ENCODE data around the gene TMEM63C. TPM values are rescaled to one million over a fixed set of nuclear protein-coding genes. Genes with fewer than 3 reads are reported as not detected.

The TMEM63C gene
- total and polyA plus RNA-seq, 11 donors = 0.01 to 4.0 (median 1.7) TPM; not detected in 1

DNA sequence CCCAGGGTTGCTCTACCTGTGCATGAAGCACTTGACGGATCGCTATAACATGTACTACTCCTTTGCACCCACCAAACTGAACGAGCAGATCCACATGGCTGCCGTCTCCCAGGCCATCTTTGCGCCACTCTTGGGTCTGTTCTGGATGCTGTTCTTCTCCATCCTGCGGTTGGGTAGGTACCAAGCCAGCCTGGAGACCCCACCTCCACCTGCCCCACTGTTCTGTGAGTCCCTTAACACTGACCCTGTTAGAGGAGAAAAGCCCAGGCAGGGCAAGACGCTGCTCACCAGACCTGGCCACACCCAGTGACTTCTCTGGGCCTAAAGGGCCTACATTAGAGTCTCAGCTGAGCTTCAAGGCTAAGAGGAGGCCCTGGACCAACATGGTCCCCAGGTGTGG is 67.7 kb downstream of the TMEM63C start:
- Histone ChIP-seq H3K27me3 (peaks cover 0 to 4% (median 0%) of the 10 kb centered on the region in 9 donors), H3K4me3 (no peak overlapping the region), H3K9me3 (no peaks in the 10 kb centered on the region), H3K27ac (no peak overlapping the region), H3K4me1 (no peaks in the 10 kb centered on the region), H3K36me3 (no peaks in the 10 kb centered on the region)
- DNase-seq = no peak
- 90 to 95% (median 93%) methylated on average over 6 to 7 of the region's 7 CpGs for WGBS, 4 donors
- TF ChIP-seq CTCF (IDR thresholded peaks at IDR 0.05) (no peak), POLR2A (IDR thresholded peaks at IDR 0.05) (no peak)
- intact Hi-C loops (cut with DNase I) = no loop called here
- no peak for ATAC-seq

DNA sequence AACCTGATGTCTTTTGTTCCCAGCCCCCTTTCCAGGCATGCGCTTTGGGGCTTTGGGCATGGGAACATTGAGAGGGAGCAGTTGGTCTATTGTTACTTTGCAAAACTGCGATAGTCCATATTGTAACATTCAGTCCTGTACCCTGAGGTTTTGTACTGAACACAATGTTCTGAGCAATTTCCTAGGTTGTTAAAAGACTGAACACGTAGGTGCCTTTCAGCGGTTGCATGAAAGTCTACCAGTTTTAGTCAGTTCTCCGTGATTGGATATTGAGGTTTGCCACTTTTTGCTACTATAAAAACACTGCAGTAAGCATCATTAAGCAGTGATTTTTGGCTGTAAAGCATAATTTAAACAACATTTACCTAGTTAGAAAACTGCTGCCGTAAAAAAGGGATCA is 69.3 kb downstream of the TMEM63C start:
- H3K9me3 ChIP-seq = no peaks in the 10 kb centered on the region
- 85 to 94% (median 89%) methylated on average over 6 of the region's 6 CpGs for WGBS, 4 donors
- no peaks in the 10 kb centered on the region for H3K36me3 ChIP-seq
- ATAC-seq (no peak), DNase-seq (no peak)
- H3K4me3 ChIP-seq = no peak overlapping the region
- no peaks in the 10 kb centered on the region for H3K4me1 ChIP-seq
- no peak overlapping the region for H3K27ac ChIP-seq
- H3K27me3 ChIP-seq = peaks cover 0 to 4% (median 0%) of the 10 kb centered on the region in 9 donors
- intact Hi-C loops (cut with DNase I) = no loop called here
- TF ChIP-seq CTCF (IDR thresholded peaks at IDR 0.05) (no peak), POLR2A (IDR thresholded peaks at IDR 0.05) (no peak)

DNA sequence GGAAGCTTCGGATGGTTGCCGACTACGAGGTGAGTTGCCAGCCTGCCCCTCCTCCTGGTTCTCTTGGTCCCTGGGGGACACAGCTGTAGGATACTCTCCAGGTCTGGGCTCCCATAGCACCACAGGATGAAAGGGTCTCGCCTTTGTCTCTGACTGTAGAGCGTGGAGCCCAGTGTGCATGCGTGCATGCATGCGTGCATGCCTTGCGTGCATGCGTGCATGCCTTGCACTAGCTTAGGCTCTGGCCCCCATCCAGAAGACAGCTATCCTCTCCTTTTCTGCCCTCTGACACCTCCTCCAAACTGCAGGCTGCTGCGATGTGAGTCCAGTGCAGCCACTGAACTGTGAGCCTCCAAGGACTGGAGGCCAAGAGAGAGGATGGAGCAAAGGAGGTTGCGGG is 70.3 kb downstream of the TMEM63C start:
- no peak for ATAC-seq
- Histone ChIP-seq H3K27me3 (peaks cover 0 to 7% (median 0%) of the 10 kb centered on the region in 9 donors), H3K4me1 (no peaks in the 10 kb centered on the region), H3K9me3 (no peaks in the 10 kb centered on the region), H3K27ac (no peak overlapping the region), H3K4me3 (no peak overlapping the region), H3K36me3 (no peaks in the 10 kb centered on the region)
- WGBS, 4 donors = 90 to 92% (median 91%) methylated on average over 10 to 11 of the region's 11 CpGs
- intact Hi-C loops (cut with DNase I) = no loop called here
- no peak for TF ChIP-seq CTCF (IDR thresholded peaks at IDR 0.05)
- TF ChIP-seq POLR2A (IDR thresholded peaks at IDR 0.05) = no peak
- no peak for DNase-seq

DNA sequence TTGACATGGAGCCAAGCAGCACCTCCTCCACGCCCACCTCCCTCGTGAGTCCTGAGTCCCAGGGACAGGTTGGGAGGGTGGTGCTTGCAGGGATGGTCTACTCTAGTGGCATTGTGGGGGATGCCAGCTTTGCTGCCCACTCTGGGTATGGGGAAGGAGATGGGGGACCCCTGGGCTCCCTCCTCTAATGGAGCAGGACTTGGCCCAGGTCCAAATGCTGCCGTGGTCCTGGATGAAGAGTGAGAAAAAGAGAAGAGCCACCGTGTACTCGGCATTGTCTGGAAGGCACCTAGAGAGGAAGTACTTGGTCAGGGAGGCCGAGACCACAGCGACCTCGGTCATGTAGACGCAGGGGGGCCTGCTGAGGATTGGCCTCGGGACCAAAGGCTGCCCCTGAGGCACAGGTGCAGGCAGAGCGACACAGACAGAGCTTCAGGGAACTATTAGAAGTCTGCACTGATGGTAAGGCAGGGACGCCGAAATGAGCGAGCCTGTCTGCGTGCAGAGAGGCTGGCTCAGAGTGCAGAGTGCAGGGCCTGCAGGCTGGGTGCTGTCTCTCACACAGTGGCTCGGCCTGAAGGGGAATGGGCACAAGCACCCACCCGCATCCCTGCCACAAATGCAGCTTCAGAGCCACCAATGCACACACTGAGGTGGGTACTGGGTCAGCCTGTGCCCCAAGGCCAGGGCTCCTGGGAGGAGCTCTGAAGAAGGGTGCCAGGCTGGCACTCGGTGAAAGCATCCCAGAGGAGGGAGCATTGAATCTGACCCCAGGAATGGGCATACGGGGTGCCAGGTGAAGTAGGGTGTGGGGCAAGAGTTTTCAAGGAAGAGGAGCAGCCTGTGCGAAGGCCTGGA is 72.0 kb downstream of the TMEM63C start:
- no peak overlapping the region for H3K4me3 ChIP-seq
- TF ChIP-seq CTCF (IDR thresholded peaks at IDR 0.05) (no peak), POLR2A (IDR thresholded peaks at IDR 0.05) (no peak)
- no peaks in the 10 kb centered on the region for H3K36me3 ChIP-seq
- WGBS, 4 donors = 70 to 77% (median 75%) methylated on average over 18 to 20 of the region's 20 CpGs
- ATAC-seq (no peak), DNase-seq (no peak)
- no peaks in the 10 kb centered on the region for H3K4me1 ChIP-seq
- no peaks in the 10 kb centered on the region for H3K9me3 ChIP-seq
- H3K27ac ChIP-seq = no peak overlapping the region
- intact Hi-C loops (cut with DNase I) = no loop called here
- peaks cover 0 to 20% (median 0%) of the 10 kb centered on the region in 9 donors for H3K27me3 ChIP-seq
